D721Med (cell line): ENCODE data around the gene PSD.

Source experiments
- DNase-seq: peaks from one replicate; pipeline ENCODE4 v3.0.0; 2011; ENCODE audit warnings: low spot score; ENCODE audit not compliant: insufficient read length
- FAIRE-seq: peaks from 2 replicates; lab custom pipeline; 2011; peaks lifted over from hg19 to GRCh38; lab: Jason Lieb, UNC
- TF ChIP-seq, protein P1 (sequence below): IDR thresholded peaks from 2 replicates; pipeline ENCODE4 v1.5.1; 2012; ENCODE audit warnings: mild to moderate bottlenecking, control low read depth; ENCODE audit not compliant: insufficient read depth; ENCODE audit errors: missing control alignments

The PSD gene

DNA sequence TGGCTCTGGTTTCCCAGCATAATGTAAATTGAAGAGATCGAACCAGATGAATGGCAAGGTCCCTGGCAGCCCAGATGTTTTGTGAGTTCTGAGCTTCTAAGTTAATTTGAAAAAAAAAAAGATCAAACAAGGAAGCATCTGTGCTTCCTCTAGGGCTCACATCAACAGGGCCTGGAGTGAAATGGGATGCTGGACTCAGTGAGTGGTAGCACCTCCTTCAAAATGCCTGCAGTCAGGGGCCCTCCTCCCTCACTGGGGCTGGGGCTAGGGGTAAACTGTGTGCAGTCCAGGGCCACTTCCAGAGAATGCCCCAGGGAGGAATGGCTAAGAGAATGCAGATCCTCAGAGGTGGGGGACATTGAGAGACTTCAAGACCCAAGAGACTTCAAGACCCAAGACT is 19.8 kb upstream of the PSD start:
- TF ChIP-seq, protein P1, sequence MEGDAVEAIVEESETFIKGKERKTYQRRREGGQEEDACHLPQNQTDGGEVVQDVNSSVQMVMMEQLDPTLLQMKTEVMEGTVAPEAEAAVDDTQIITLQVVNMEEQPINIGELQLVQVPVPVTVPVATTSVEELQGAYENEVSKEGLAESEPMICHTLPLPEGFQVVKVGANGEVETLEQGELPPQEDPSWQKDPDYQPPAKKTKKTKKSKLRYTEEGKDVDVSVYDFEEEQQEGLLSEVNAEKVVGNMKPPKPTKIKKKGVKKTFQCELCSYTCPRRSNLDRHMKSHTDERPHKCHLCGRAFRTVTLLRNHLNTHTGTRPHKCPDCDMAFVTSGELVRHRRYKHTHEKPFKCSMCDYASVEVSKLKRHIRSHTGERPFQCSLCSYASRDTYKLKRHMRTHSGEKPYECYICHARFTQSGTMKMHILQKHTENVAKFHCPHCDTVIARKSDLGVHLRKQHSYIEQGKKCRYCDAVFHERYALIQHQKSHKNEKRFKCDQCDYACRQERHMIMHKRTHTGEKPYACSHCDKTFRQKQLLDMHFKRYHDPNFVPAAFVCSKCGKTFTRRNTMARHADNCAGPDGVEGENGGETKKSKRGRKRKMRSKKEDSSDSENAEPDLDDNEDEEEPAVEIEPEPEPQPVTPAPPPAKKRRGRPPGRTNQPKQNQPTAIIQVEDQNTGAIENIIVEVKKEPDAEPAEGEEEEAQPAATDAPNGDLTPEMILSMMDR = no peak
- FAIRE-seq = no peak
- no peak for DNase-seq

DNA sequence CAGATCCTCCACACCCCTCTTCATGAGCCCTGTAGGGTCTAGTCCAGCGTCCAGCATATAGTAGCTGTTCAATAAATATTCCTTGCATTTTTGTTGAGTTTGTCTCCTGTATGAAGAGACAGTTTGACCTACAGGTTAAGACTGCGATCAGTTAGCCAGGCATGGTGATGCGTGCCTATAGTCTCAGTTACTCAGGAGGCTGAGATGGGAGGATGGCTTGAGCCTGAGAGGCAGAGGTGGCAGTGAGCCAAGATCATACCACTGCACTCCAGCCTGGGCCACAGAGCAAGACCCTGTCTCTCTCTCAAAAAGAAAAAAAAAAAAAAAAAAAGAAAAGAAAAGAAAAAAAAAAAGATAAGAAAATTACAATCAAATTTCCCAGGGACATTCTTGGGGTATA is 18.9 kb upstream of the PSD start:
- no peak for DNase-seq
- TF ChIP-seq, protein P1 = no peak
- no peak for FAIRE-seq

DNA sequence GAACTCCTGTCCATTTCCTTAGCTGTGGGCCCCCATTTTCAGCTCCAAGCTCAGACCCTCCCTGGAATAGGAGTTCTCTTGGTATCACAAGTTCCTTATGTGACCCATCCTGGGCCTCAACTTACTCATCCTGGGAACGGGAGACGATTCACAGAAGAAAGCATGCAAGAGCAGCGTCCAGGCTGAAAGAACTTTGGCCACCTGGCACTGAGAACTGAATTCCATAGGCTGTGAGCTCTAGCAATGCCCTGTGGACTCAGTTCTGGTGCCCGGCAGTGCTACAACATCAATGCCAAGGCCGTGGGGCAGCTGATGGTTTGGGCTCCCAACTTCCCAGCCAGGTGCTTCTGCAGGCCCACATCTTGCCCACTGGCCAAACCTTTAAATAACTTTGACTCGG is 17.7 kb upstream of the PSD start:
- TF ChIP-seq, protein P1 = no peak
- DNase-seq (no peak), FAIRE-seq (no peak)

DNA sequence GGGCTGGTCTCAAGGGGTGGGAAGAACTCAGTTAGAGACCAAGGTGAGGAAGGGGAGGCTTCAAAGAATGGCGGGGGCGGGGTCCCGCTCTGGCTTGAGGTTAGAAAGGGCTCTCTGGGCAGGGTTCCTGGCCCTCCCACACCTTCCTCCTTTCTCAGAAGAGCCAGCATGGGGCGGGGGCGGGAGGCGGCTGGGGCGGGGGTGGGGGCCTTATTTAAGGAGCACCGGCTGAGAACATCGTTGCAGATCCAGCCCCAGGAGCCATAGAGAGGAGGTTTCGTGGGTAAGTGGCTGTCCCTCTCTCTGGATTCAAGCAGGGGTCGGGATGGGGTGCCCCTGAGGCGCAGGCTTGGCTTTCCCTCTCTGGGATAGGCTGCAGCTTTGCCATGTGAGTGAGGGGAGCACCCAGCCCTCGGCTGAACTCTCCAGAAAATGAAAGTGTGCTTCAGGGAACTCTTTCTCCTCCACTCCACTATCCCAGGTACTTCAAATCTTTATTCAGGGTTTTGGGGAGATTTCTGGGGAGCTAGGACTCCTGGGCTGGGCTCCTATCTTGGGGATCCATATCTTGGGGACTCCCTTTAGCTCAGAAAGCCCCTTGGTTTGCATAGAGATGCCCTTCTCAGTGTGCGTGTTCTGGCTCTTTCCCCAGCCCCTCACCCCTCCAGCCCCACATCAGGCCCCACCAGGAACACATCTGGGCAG is 17.1 kb upstream of the PSD start:
- no peak for DNase-seq
- FAIRE-seq = no peak
- TF ChIP-seq, protein P1 = no peak

DNA sequence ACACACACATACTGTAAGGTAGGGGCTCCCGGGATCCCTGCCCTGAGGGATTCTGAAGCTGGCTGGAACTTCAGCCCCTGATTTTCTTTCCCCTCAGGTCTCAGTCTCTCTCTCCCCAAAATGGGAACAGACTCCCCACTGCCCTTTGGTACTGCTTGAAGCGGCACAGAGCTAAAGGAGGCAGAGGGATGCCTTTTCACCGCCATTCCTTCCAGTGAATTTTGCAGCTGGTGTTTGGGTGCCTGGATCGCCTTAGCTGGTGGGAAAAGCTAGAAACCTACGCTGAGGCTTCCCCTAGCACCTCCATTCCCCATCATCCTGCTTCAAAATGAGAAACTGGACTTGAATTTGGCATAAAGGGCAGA is 16.5 kb upstream of the PSD start:
- TF ChIP-seq, protein P1 = no peak
- FAIRE-seq = no peak
- no peak for DNase-seq

DNA sequence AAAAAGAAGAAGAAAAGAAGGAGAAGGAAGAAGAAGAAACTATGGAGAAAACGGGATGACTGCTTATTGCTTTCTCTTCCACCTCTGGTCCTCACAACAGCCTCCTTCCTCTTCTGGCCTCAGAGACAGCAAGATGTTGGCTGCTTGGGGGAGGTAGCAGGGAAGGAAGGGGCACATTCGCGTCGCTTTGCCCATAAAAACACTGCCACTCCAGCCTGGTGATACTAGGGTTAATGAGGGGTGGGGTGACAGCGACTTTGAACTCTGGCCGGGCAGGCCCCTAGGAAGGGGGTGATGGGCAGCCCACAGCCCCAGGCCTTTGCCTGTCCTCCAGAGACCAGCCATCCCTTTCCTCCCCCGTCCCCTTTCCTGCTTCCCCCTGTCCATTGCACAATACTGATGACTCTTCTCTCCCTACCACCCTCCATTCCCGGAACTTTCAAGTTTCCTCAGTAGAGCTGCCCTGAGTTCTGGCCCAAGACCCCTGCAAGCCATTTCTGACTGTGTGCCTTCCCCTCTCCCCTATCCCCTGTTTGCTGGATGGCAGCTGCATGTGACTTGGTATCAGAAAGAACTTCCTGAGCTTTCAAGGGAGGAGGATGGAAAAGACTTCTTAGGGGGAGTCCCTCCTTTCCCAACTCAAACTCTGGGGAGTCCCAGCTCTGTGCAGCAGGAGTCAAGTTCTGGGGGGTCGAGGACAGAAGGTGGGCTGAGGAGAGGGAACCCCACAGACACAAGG is 16.0 kb upstream of the PSD start:
- FAIRE-seq (no peak), DNase-seq (no peak)
- TF ChIP-seq, protein P1 = no peak

DNA sequence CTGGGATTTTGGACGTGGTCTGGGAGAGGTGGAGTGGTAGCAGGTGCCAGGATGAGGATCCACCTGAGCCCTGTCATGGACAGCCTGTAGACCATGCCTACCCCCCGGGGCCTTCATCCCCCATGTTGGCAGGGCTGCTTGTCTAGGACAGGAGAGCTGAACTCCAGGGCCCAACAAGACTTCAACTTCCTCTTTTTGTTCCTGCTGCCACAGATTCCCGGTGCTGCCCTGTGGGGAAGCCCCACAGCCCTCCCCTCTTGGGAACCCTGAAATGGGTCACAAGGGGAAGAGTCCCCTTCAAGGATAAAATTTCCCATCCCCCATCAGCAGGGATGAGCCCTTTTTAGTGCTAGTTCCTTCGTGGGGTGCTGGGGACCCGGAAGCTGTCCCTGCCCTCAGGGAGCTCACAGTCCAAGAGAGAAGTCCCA is 15.0 kb upstream of the PSD start:
- no peak for FAIRE-seq

More for the DNA sequence above, 15.0 kb upstream of the PSD start:
- no peak for DNase-seq
- TF ChIP-seq, protein P1 = no peak
